K562 (cell line): ENCODE measurements around the gene DPM2. TPM values are rescaled to one million over a fixed set of nuclear protein-coding genes. Genes with fewer than 3 reads are reported as not detected.

Experiments used
- ATAC-seq: fragments of 200-7000 bp; cut with Tn5 transposase; 3 replicates; pipeline ENCODE4 v1.9.1; 2020; ENCODE audit warnings: moderate library complexity
- BruUV-seq: library from RNA; stranded (reverse); fragments of 400-500 nt; replicated peaks from 2 replicates; lab custom pipeline; 2021; lab: Mats Ljungman, UMichigan
- CTCF ChIA-PET: fragments of 300-600 bp; formaldehyde crosslinking; extraction: SDS; loops from one replicate; lab custom pipeline; 2021; ENCODE audit warnings: low intra/inter-chr PET ratio; lab: Yijun Ruan, JAX
- POLR2A ChIA-PET: fragments of 300-600, 350-650 bp; sonication (Branson Sonifier 250); formaldehyde crosslinking; extraction: SDS; loops from one replicate; lab custom pipeline; 2021; ENCODE audit warnings: antibody characterized with exemption, inconsistent platforms; lab: Yijun Ruan, JAX
- DNase-seq, 4 experiments: peaks; one replicate each; pipeline versions ENCODE4 v3.0.0 to v3.0.0-alpha.2; 2011 to 2018; ENCODE audit warnings: low spot score in 3 of 4, mixed read lengths in 3 of 4; ENCODE audit errors: extremely low read depth in 1 of 4
- FAIRE-seq: peaks from 2 replicates; lab custom pipeline; 2011; peaks lifted over from hg19 to GRCh38; lab: Jason Lieb, UNC
- H2AFZ ChIP-seq: 2 replicates; pipeline ENCODE4 v1.6.0; 2011; ENCODE audit warnings: low read depth, low read length, control low read depth, inconsistent platforms
- H3K27ac ChIP-seq: fragments of 200-600 bp; 3 replicates; pipeline ENCODE4 v1.8.0; 2011; ENCODE audit warnings: low read depth, mild to moderate bottlenecking, control low read depth, inconsistent platforms, low read length, moderate library complexity, mixed read lengths; ENCODE audit errors: extremely low read depth
- H3K27me3 ChIP-seq, 2 experiments: fragments of 300-600 bp in 1 of 2; 2 replicates in 1 of 2; 3 replicates in 1 of 2; pipeline versions ENCODE4 v1.6.0 to v1.8.0; 2011; ENCODE audit warnings: inconsistent platforms in 2 of 2, low read length in 2 of 2, mild to moderate bottlenecking in 1 of 2, mixed read lengths in 1 of 2, moderate library complexity in 1 of 2; ENCODE audit not compliant: control insufficient read depth in 2 of 2, insufficient read depth in 2 of 2
- H3K36me3 ChIP-seq: fragments of 300-600 bp; 3 replicates; pipeline ENCODE4 v1.8.0; 2011; ENCODE audit warnings: mild to moderate bottlenecking, low read length, inconsistent platforms; ENCODE audit not compliant: control insufficient read depth, insufficient read depth
- H3K4me1 ChIP-seq, 2 experiments: fragments of 200-600 bp in 1 of 2; replicated peaks in 1 of 2; 2 replicates in 1 of 2; 3 replicates in 1 of 2; pipeline versions ENCODE4 v1.5.1 to v1.8.0; 2011; ENCODE audit warnings: inconsistent platforms in 2 of 2, low read length in 2 of 2, mild to moderate bottlenecking in 1 of 2, mixed read lengths in 1 of 2, moderate library complexity in 1 of 2; ENCODE audit not compliant: control insufficient read depth in 2 of 2, insufficient read depth in 2 of 2
- H3K4me2 ChIP-seq: 2 replicates; pipeline ENCODE4 v1.6.1; 2011; ENCODE audit warnings: low read length, control low read depth, inconsistent platforms, mixed read lengths; ENCODE audit not compliant: insufficient read depth
- H3K4me3 ChIP-seq: fragments of 200-600 bp; sonication (generic), shearing (Covaris generic); 2 replicates; pipeline ENCODE4 v1.5.1; 2016; ENCODE audit warnings: control low read depth, inconsistent platforms
- H3K79me2 ChIP-seq: fragments of 200-600 bp; 3 replicates; pipeline ENCODE4 v1.8.0; 2011; ENCODE audit warnings: low read length, inconsistent platforms; ENCODE audit not compliant: control insufficient read depth, insufficient read depth
- H3K9ac ChIP-seq, 2 experiments: 2 replicates each; pipeline versions ENCODE4 v1.6.0 to v1.6.1; 2011; ENCODE audit warnings: low read depth in 2 of 2, low read length in 2 of 2, control low read depth in 1 of 2, inconsistent platforms in 1 of 2, mild to moderate bottlenecking in 1 of 2, mixed read lengths in 1 of 2; ENCODE audit not compliant: insufficient read depth in 1 of 2
- H3K9me1 ChIP-seq: one replicate; pipeline ENCODE4 v1.6.0; 2011; ENCODE audit warnings: inconsistent platforms, mild to moderate bottlenecking, low read length, moderate library complexity; ENCODE audit not compliant: control insufficient read depth, insufficient read depth
- H3K9me3 ChIP-seq: replicated peaks from 2 replicates; pipeline ENCODE4 v1.5.1; 2011; ENCODE audit warnings: low read depth, low read length, inconsistent platforms; ENCODE audit not compliant: control insufficient read depth, insufficient read depth
- H4K20me1 ChIP-seq: replicated peaks from 2 replicates; pipeline ENCODE4 v1.6.1; 2011; ENCODE audit warnings: low read length, inconsistent platforms, mixed read lengths; ENCODE audit not compliant: control insufficient read depth, insufficient read depth
- ARID1B ChIP-seq: fragments of 450-650 bp; IDR thresholded peaks from 2 replicates; pipeline ENCODE4 v1.6.1; 2016; ENCODE audit warnings: antibody characterized with exemption, mild to moderate bottlenecking, inconsistent platforms
- ATF7 ChIP-seq: fragments of 450-650 bp; IDR thresholded peaks from 2 replicates; pipeline ENCODE4 v1.7.1; 2014; ENCODE audit warnings: mild to moderate bottlenecking, moderate library complexity
- CBFB ChIP-seq: sonication (generic); formaldehyde crosslinking; IDR thresholded peaks from 2 replicates; pipeline ENCODE4 v1.4.0; 2020; ENCODE audit warnings: mild to moderate bottlenecking, missing genetic modification reagents
- ESRRA ChIP-seq: fragments of 450-650 bp; IDR thresholded peaks from 2 replicates; pipeline ENCODE4 v1.6.1; 2014; ENCODE audit warnings: low read depth, mild to moderate bottlenecking, moderate library complexity, borderline replicate concordance
- FOXK2 ChIP-seq, 2 experiments: fragments of 450-650 bp; IDR thresholded peaks in 1 of 2; conservative IDR thresholded peaks in 1 of 2; 2 replicates each; pipeline ENCODE4 v1.6.1; 2016; ENCODE audit warnings: low read depth in 2 of 2, mild to moderate bottlenecking in 1 of 2
- IRF2 ChIP-seq: sonication (generic); formaldehyde crosslinking; IDR thresholded peaks from 2 replicates; pipeline ENCODE4 v1.8.1; 2022; ENCODE audit warnings: mild to moderate bottlenecking, missing genetic modification reagents
- JUN ChIP-seq, 2 experiments: sonication (generic) in 1 of 2; formaldehyde crosslinking in 1 of 2; IDR thresholded peaks; 2 replicates each; pipeline versions ENCODE4 v1.6.1 to v1.8.0; 2012 to 2022; ENCODE audit warnings: borderline replicate concordance in 2 of 2, mild to moderate bottlenecking in 2 of 2, improper control_type of control experiment in 1 of 2, low read depth in 1 of 2, low read length in 1 of 2, missing genetic modification reagents in 1 of 2
- L3MBTL2 ChIP-seq: fragments of 450-650 bp; IDR thresholded peaks from 2 replicates; pipeline ENCODE4 v1.6.1; 2016; ENCODE audit warnings: mild to moderate bottlenecking, moderate library complexity
- NCOR1 ChIP-seq: fragments of 450-650 bp; IDR thresholded peaks from 2 replicates; pipeline ENCODE4 v1.6.1; 2016; ENCODE audit warnings: mild to moderate bottlenecking, moderate library complexity
- SMAD4 ChIP-seq: fragments of 250-450 bp; sonication (Bioruptor Pico); conservative IDR thresholded peaks from 2 replicates; pipeline ENCODE4 v1.8.0; 2021; ENCODE audit warnings: inconsistent platforms, mild to moderate bottlenecking, moderate library complexity
- TEAD2 ChIP-seq: fragments of 450-650 bp; IDR thresholded peaks from 2 replicates; pipeline ENCODE4 v1.6.1; 2016; ENCODE audit warnings: missing genetic modification characterization, control low read depth, missing compliant biosample characterization
- TEAD4 ChIP-seq, 2 experiments: sonication (generic) in 1 of 2; formaldehyde crosslinking in 1 of 2; IDR thresholded peaks; 2 replicates each; pipeline versions ENCODE4 v1.6.1 to v1.8.0; 2012 to 2022; ENCODE audit warnings: borderline replicate concordance in 1 of 2, inconsistent platforms in 1 of 2, low read length in 1 of 2, mild to moderate bottlenecking in 1 of 2, missing genetic modification reagents in 1 of 2
- THRB ChIP-seq: fragments of 450-650 bp; formaldehyde crosslinking; conservative IDR thresholded peaks from 2 replicates; pipeline ENCODE4 v1.4.0; 2022; ENCODE audit warnings: mild to moderate bottlenecking, missing genetic modification characterization
- ZNF3 ChIP-seq: fragments of 250-450 bp; sonication (Bioruptor Pico); IDR thresholded peaks from 2 replicates; pipeline ENCODE4 v1.5.0; 2021; ENCODE audit warnings: mild to moderate bottlenecking, moderate library complexity
- ZNF644 ChIP-seq: fragments of 200-800 bp; sonication (Bioruptor generic); IDR thresholded peaks from 2 replicates; pipeline ENCODE4 v1.6.1; 2016; ENCODE audit warnings: low read depth, missing genetic modification characterization, missing compliant biosample characterization
- WGBS: fragments of 100-300 bp; shearing (Covaris generic); methylation state at CpG from one replicate; pipeline ENCODE4 v1.1.6; 2016; ENCODE audit warnings: low coverage, mixed read lengths; ENCODE audit not compliant: insufficient coverage; ENCODE audit errors: missing lambda C conversion rate; 5-methylcytosine and 5-hydroxymethylcytosine counted together
- in situ Hi-C: fragments of 300-500 bp; cut with MboI; formaldehyde crosslinking; loops from 4 replicates; pipeline ENCODE4 v1.15.0; 2018; ENCODE audit warnings: inconsistent platforms, mixed read lengths
- intact Hi-C: fragments of 100-400 bp; cut with micrococcal nuclease; formaldehyde crosslinking; loops from 2 replicates; pipeline ENCODE4 v1.14.2; 2022
- polyA plus RNA-seq, 8 experiments: library from polyadenylated mRNA; depleted of rRNA in 4 of 8; stranded (reverse) in 5 of 8; unstranded in 3 of 8; fragments of >200 nt; fragmentation: Nextera tagmentation in 2 of 8; fragmentation: Illumina TruSeq in 1 of 8; extraction: Ambion mirVana in 2 of 8; extraction: Trizol in 1 of 8; gene quantifications; 2 replicates each; pipeline versions ENCODE4 v1.2.1 to v1.2.3, GENCODE V29; 2011 to 2014; ENCODE audit warnings: inconsistent platforms in 1 of 8, missing spikeins in 1 of 8
- total RNA-seq, 7 experiments: library from RNA; depleted of rRNA in 6 of 7; stranded (reverse); fragments of >200 nt in 6 of 7; fragmentation: Illumina TruSeq in 2 of 7; extraction: Trizol in 2 of 7; gene quantifications; 2 replicates each; pipeline versions ENCODE4 v1.2.1 to v1.2.3, GENCODE V29; 2011 to 2021; ENCODE audit warnings: low replicate concordance in 1 of 7

DPM2 gene
- total and polyA plus RNA-seq, 9 of the 15 experiments (the other 6 are each of a cell fraction or from before 2014, with no cell fraction given) = 43.5 to 126 (median 71.1) TPM

GRCh38 chr9:127944586-127945218 lies 7.0 kb upstream of the DPM2 start:
- H3K36me3 ChIP-seq = peaks cover 26% of the 10 kb centered on the region; the same call in 2 of the 3 replicates
- CTCF ChIA-PET = interaction anchor here (3.3 to 3.9 kb wide), 2 partner anchors 90 to 173 kb away, joined by 36 to 57 read pairs; no protein-coding TSS in a partner anchor

DNA sequence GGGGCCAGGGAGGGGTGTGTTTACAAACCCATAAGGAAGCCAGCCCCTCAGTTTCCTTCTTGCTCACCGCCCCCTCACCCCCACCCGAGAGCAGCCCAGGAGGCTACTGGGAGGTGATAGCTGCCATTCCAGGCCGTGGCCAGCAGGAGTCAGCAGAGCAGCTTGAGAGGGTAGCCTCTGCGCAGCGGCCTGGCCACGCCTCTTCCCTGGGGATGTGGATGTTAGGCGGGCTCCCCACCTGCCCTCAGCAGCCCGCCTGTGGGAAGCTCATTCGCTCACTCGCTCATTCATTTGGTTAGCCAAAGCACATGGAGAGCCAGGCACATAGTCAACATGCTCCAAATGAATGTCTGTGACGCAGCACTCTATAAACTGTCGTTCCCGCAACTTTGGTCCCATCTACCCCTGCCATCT lies 6.1 kb upstream of the DPM2 start:
- no peak overlapping the region for H3K9ac ChIP-seq
- CTCF ChIA-PET = interaction anchor here (1.2 to 3.9 kb wide), 3 partner anchors 91 to 174 kb away, joined by 4 to 57 read pairs (median 36); no protein-coding TSS in a partner anchor
- no peaks in the 10 kb centered on the region; the same call in 2 of the 3 replicates for H3K79me2 ChIP-seq
- no peak overlapping the region for H2AFZ ChIP-seq
- H3K4me2 ChIP-seq = no peak overlapping the region
- BruUV-seq = no TSS peak
- no peak overlapping the region for H3K4me3 ChIP-seq
- peak; percentile 82 to 89 (median 84) for DNase-seq
- 0 out of 2 replicates have a peak, but pooled peaks cover 5% of the 10 kb centered on the region for H4K20me1 ChIP-seq
- POLR2A ChIA-PET = interaction anchor here (0.6 to 2.1 kb wide), 11 partner anchors 9 to 151 kb away, joined by 3 to 10 read pairs (median 4); partner anchors contain the start of genes NAIF1 and PIP5KL1
- WGBS = 29% methylated on average over 11 of the region's 13 CpGs
- H3K4me1 ChIP-seq = peaks cover 38 to 65% of the 10 kb centered on the region in 2 experiments
- intact Hi-C loops = loop anchor here (1.0 kb wide), 2 partner anchors 92 to 174 kb away; no protein-coding TSS in a partner anchor
- H3K9me1 ChIP-seq = peaks cover 6% of the 10 kb centered on the region
- no peaks in the 10 kb centered on the region for H3K9me3 ChIP-seq
- FAIRE-seq = peak; percentile 85
- peak overlapping the region; percentile 19; the same call in 1 of the 3 replicates for H3K27ac ChIP-seq
- in situ Hi-C loops = no loop called here
- ATAC-seq = peak; percentile 88
- peaks cover 26% of the 10 kb centered on the region; the same call in 2 of the 3 replicates for H3K36me3 ChIP-seq
- no peaks in the 10 kb centered on the region for H3K27me3 ChIP-seq
- TF ChIP-seq ATF7 (0 out of 2 replicates have a peak, but pooled peaks have one; percentile 25), ESRRA (peak; percentile 52; the same call in 1 of the 2 replicates), ARID1B (no peak), THRB (CRISPR knock-in tag) (no peak), CBFB (CRISPR knock-in tag) (peak; percentile 51; the same call in 1 of the 2 replicates), NCOR1 (no peak), TEAD2 (tag) (no peak), TEAD4 (IDR thresholded peaks at IDR 0.05; ENCODE audit: low read length) (peak; percentile 27; the same call in 1 of the 2 replicates), TEAD4 (CRISPR knock-in tag; IDR thresholded peaks at IDR 0.05; ENCODE audit: borderline replicate concordance) (no peak), JUN (IDR thresholded peaks at IDR 0.05; ENCODE audit: borderline replicate concordance, low read depth, low read length) (peak; percentile 19; the same call in 1 of the 2 replicates), JUN (CRISPR knock-in tag; IDR thresholded peaks at IDR 0.05; ENCODE audit: borderline replicate concordance) (no peak)

More at GRCh38 chr9:127944586-127945218, 7.0 kb upstream of the DPM2 start:
- BruUV-seq = no TSS peak
- H3K27ac ChIP-seq = no peak overlapping the region
- TF ChIP-seq ZNF644 (tag) (no peak), L3MBTL2 (no peak), SMAD4 (no peak), IRF2 (CRISPR knock-in tag) (no peak), FOXK2 (conservative IDR thresholded peaks at IDR 0.05 in 1 of 2, IDR thresholded peaks at IDR 0.05 in 1 of 2; ENCODE audit: low read depth in 2 of 2) (no peak), ZNF3 (no peak)
- TF ChIP-seq, all 486 proteins: peak for 0
- ATAC-seq = no peak
- no peaks in the 10 kb centered on the region; the same call in 2 of the 3 replicates for H3K79me2 ChIP-seq
- no peaks in the 10 kb centered on the region for H3K27me3 ChIP-seq
- no peaks in the 10 kb centered on the region for H3K9me3 ChIP-seq
- no peak overlapping the region for H3K4me2 ChIP-seq
- POLR2A ChIA-PET = interaction anchor here (0.5 to 1.4 kb wide), 3 partner anchors 41 to 93 kb away, joined by 3 read pairs; no protein-coding TSS in a partner anchor
- 0 out of 2 replicates have a peak, but pooled peaks cover 5% of the 10 kb centered on the region for H4K20me1 ChIP-seq
- peaks cover 6% of the 10 kb centered on the region for H3K9me1 ChIP-seq
- WGBS = 88% methylated on average over 34 of the region's 38 CpGs
- intact Hi-C loops = no loop called here
- in situ Hi-C loops = no loop called here
- FAIRE-seq = no peak
- peak overlapping the region in 1 of 2 experiments; percentile 18; a peak in 1 of 4 replicates for H3K9ac ChIP-seq
- no peak for DNase-seq
- H2AFZ ChIP-seq = no peak overlapping the region
- H3K4me3 ChIP-seq = no peak overlapping the region
- peaks cover 31 to 60% of the 10 kb centered on the region in 2 experiments for H3K4me1 ChIP-seq
